ENCODE measurements around the gene PRKACG. TPM values are rescaled to one million over a fixed set of nuclear protein-coding genes. Genes with fewer than 3 reads are reported as not detected.

Gene PRKACG
- total and polyA plus RNA-seq, 2 of the 8 experiments (the other 6 are each of a cell fraction or from before 2014, with no cell fraction given), result not detected

GRCh38 chr9:69001921-69002320 lies 12.0 kb downstream of the PRKACG start:
- Histone ChIP-seq H4K5ac (ENCODE audit: insufficient read length, low read depth, low read length) (no peak overlapping the region), H2BK5ac (ENCODE audit: low read depth, low read length) (no peak overlapping the region), H3K27ac (ENCODE audit: low read depth, low read length) (no peak overlapping the region), H3K36me3 (ENCODE audit: control insufficient read depth in 2 of 4, insufficient read depth in 4 of 4, low read length in 3 of 4) (no peaks in the 10 kb centered on the region), H3K18ac (ENCODE audit: extremely low read depth, low read length) (no peak overlapping the region), H4K91ac (replicated peaks; ENCODE audit: insufficient read length, low read length) (no peak overlapping the region), H3K56ac (replicated peaks; ENCODE audit: insufficient read length, low read depth, low read length) (no peak overlapping the region), H4K8ac (ENCODE audit: extremely low read depth, insufficient read depth, low read length) (no peak overlapping the region), H2AK5ac (ENCODE audit: low read depth, low read length) (no peak overlapping the region), H3K79me1 (ENCODE audit: low read depth, low read length) (no peaks in the 10 kb centered on the region), H3K4me2 (ENCODE audit: insufficient read depth in 1 of 2, low read depth in 2 of 2, low read length in 2 of 2) (no peak overlapping the region), H4K20me1 (replicated peaks in 1 of 2; ENCODE audit: control insufficient read depth in 1 of 2, insufficient read depth in 2 of 2, low read length in 2 of 2) (no peaks in the 10 kb centered on the region), H3K27me3 (replicated peaks in 1 of 4; ENCODE audit: control insufficient read depth in 3 of 4, extremely low read depth in 1 of 4, insufficient read depth in 3 of 4, low read length in 3 of 4) (no peaks in the 10 kb centered on the region), H2BK120ac (replicated peaks; ENCODE audit: low read depth, low read length) (no peak overlapping the region), H3K23me2 (ENCODE audit: low read depth, low read length) (no peaks in the 10 kb centered on the region), H3K4me1 (replicated peaks in 1 of 4; ENCODE audit: control insufficient read depth in 3 of 4, insufficient read depth in 4 of 4, low read length in 3 of 4) (peaks cover 0 to 7% (median 2%) of the 10 kb centered on the region in 4 experiments; a peak in 3 of 7 replicates), H2BK15ac (ENCODE audit: low read length) (no peak overlapping the region), H3K9me3 (ENCODE audit: insufficient read depth in 2 of 2, low read depth in 1 of 2, low read length in 1 of 2) (no peaks in the 10 kb centered on the region), H3K14ac (ENCODE audit: insufficient read length) (no peak overlapping the region), H2BK20ac (ENCODE audit: low read length) (no peak overlapping the region), H3K23ac (ENCODE audit: insufficient read length) (no peak overlapping the region), H2AFZ (ENCODE audit: low read length) (no peak overlapping the region), H3K79me2 (ENCODE audit: control insufficient read depth in 1 of 2, insufficient read depth in 2 of 2, low read length in 2 of 2) (no peaks in the 10 kb centered on the region), H2BK12ac (ENCODE audit: low read depth, low read length) (no peak overlapping the region), H3K4me3 (ENCODE audit: extremely low read depth in 1 of 4, insufficient read depth in 2 of 4, low read depth in 3 of 4, low read length in 4 of 4) (no peak overlapping the region), H3K4ac (replicated peaks; ENCODE audit: insufficient read length, low read depth, low read length) (no peak overlapping the region), H3K9ac (replicated peaks in 1 of 4; ENCODE audit: extremely low read depth in 1 of 4, low read depth in 3 of 4, low read length in 3 of 4) (no peak overlapping the region)
- 74% methylated on average over 8 of the region's 8 CpGs; no CpG with 5 or more reads in 1 of the 2 experiments for WGBS, 2 experiments (ENCODE audit: extremely low coverage in 1 of 2, insufficient coverage in 1 of 2, insufficient read length in 1 of 2, insufficient replicate concordance in 2 of 2, low coverage in 1 of 2, low lambda C conversion rate in 2 of 2, missing lambda C conversion rate in 1 of 2)
- no peak for DNase-seq (ENCODE audit: low read depth in 1 of 2, low spot score in 2 of 2)
- ChIA-PET POLR2A (ENCODE audit: partially characterized antibody) (no interaction called here), CTCF (ENCODE audit: partially characterized antibody) (interaction anchor here (0.6 to 2.5 kb wide), 8 partner anchors 8 to 419 kb away, joined by 3 to 11 read pairs (median 4); no protein-coding TSS in a partner anchor)
- no peak for FAIRE-seq
- TF ChIP-seq CTBP2 (IDR thresholded peaks at IDR 0.05; ENCODE audit: borderline replicate concordance, insufficient read depth, insufficient read length, low read length) (no peak), SRF (IDR thresholded peaks at IDR 0.05; ENCODE audit: low read depth, low read length) (no peak), JUN (IDR thresholded peaks at IDR 0.05; ENCODE audit: low read depth, low read length) (no peak)

Data from H1 (cell line).